Neural progenitor cell (in vitro differentiated cells): Measurements from ENCODE around the gene TRIP4. TPM values are rescaled to one million over a fixed set of nuclear protein-coding genes. Genes with fewer than 3 reads are reported as not detected.

Experiments
- DNase-seq: peaks from one replicate; pipeline ENCODE4 v3.0.0-alpha.2; 2016; ENCODE audit warnings: low spot score
- H2AFZ ChIP-seq: fragments of 200-600 bp; sonication (generic); replicated peaks from 2 replicates; pipeline ENCODE4 v1.6.1; 2016; ENCODE audit warnings: antibody characterized with exemption
- H3F3A ChIP-seq: fragments of 200-600 bp; sonication (generic); 2 replicates; pipeline ENCODE4 v1.6.1; 2016; ENCODE audit warnings: antibody characterized with exemption, low read depth
- H3K27ac ChIP-seq: fragments of 200-600 bp; sonication (generic); 2 replicates; pipeline ENCODE4 v1.5.1; 2016; ENCODE audit warnings: mild to moderate bottlenecking
- H3K27me3 ChIP-seq: fragments of 200-600 bp; sonication (generic); 2 replicates; pipeline ENCODE4 v1.6.1; 2016; ENCODE audit warnings: mild to moderate bottlenecking, moderate library complexity
- H3K36me3 ChIP-seq: fragments of 200-600 bp; sonication (generic); 2 replicates; pipeline ENCODE4 v1.5.1; 2016
- H3K4me1 ChIP-seq: fragments of 200-600 bp; sonication (generic); 2 replicates; pipeline ENCODE4 v1.6.1; 2016; ENCODE audit warnings: mixed run types
- H3K4me2 ChIP-seq: fragments of 200-600 bp; sonication (generic); 2 replicates; pipeline ENCODE4 v1.6.1; 2016
- H3K4me3 ChIP-seq: fragments of 200-600 bp; sonication (generic); 2 replicates; pipeline ENCODE4 v1.5.1; 2016
- H3K79me2 ChIP-seq: fragments of 200-600 bp; sonication (generic); 2 replicates; pipeline ENCODE4 v1.6.1; 2016; ENCODE audit warnings: low read depth
- H3K9ac ChIP-seq: fragments of 200-600 bp; sonication (generic); 2 replicates; pipeline ENCODE4 v1.6.1; 2016
- H3K9me3 ChIP-seq: fragments of 200-600 bp; sonication (generic); 2 replicates; pipeline ENCODE4 v1.5.1; 2016; ENCODE audit warnings: low read depth
- H4K20me1 ChIP-seq: fragments of 200-600 bp; sonication (generic); 2 replicates; pipeline ENCODE4 v1.6.1; 2016; ENCODE audit warnings: low read depth
- H3K27ac Mint-ChIP-seq: 3 replicates; pipeline ENCODE4 v1.8.0; 2021; ENCODE audit warnings: mixed read lengths
- H3K27me3 Mint-ChIP-seq: 2 replicates; pipeline ENCODE4 v1.8.0; 2022; ENCODE audit warnings: low read depth, mild to moderate bottlenecking, inconsistent platforms, moderate library complexity, mixed read lengths; ENCODE audit not compliant: insufficient read depth
- H3K36me3 Mint-ChIP-seq: 3 replicates; pipeline ENCODE4 v1.8.0; 2021; ENCODE audit warnings: mixed read lengths
- H3K4me1 Mint-ChIP-seq: 3 replicates; pipeline ENCODE4 v1.8.0; 2021; ENCODE audit warnings: mixed read lengths
- H3K4me3 Mint-ChIP-seq: 3 replicates; pipeline ENCODE4 v1.8.0; 2021; ENCODE audit warnings: mild to moderate bottlenecking, moderate library complexity, mixed read lengths
- H3K9me3 Mint-ChIP-seq: 3 replicates; pipeline ENCODE4 v1.8.0; 2020; ENCODE audit warnings: mixed read lengths
- EZH2 ChIP-seq: fragments of 200-600 bp; sonication (generic); IDR thresholded peaks from 2 replicates; pipeline ENCODE4 v1.6.1; 2017; ENCODE audit warnings: antibody characterized with exemption, mild to moderate bottlenecking, moderate library complexity
- EZH2phosphoT487 ChIP-seq: fragments of 200-600 bp; sonication (generic); IDR thresholded peaks from 2 replicates; pipeline ENCODE4 v1.6.1; 2017; ENCODE audit warnings: antibody characterized with exemption
- total RNA-seq: library from RNA; depleted of rRNA; stranded (reverse); fragments of >200 nt; gene quantifications from 2 replicates; pipeline ENCODE4 v1.2.3, GENCODE V29; 2015; ENCODE audit warnings: low replicate concordance
- TF ChIP-seq, protein P1 (sequence below): fragments of 200-600 bp; sonication (generic); IDR thresholded peaks from 2 replicates; pipeline ENCODE4 v1.5.1; 2017; ENCODE audit warnings: antibody characterized with exemption, mild to moderate bottlenecking

Gene TRIP4
- total RNA-seq, 1 donor from 2014 or later: 17.3 TPM

- no peak for TF ChIP-seq EZH2phosphoT487
- TF ChIP-seq, protein P1, sequence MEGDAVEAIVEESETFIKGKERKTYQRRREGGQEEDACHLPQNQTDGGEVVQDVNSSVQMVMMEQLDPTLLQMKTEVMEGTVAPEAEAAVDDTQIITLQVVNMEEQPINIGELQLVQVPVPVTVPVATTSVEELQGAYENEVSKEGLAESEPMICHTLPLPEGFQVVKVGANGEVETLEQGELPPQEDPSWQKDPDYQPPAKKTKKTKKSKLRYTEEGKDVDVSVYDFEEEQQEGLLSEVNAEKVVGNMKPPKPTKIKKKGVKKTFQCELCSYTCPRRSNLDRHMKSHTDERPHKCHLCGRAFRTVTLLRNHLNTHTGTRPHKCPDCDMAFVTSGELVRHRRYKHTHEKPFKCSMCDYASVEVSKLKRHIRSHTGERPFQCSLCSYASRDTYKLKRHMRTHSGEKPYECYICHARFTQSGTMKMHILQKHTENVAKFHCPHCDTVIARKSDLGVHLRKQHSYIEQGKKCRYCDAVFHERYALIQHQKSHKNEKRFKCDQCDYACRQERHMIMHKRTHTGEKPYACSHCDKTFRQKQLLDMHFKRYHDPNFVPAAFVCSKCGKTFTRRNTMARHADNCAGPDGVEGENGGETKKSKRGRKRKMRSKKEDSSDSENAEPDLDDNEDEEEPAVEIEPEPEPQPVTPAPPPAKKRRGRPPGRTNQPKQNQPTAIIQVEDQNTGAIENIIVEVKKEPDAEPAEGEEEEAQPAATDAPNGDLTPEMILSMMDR: no peak
- TF ChIP-seq EZH2: no peak
- Mint-ChIP-seq H3K9me3 (no peaks in the 10 kb centered on the region), H3K36me3 (peaks cover under 1% of the 10 kb centered on the region), H3K4me1 (peaks cover 58% of the 10 kb centered on the region), H3K4me3 (peak overlapping the region; percentile 14), H3K27ac (no peak overlapping the region), H3K27me3 (no peaks in the 10 kb centered on the region)
- Histone ChIP-seq H3F3A (peaks cover 31% of the 10 kb centered on the region), H3K79me2 (no peaks in the 10 kb centered on the region), H3K4me2 (peak overlapping the region; percentile 66), H3K36me3 (no peaks in the 10 kb centered on the region), H3K9me3 (no peaks in the 10 kb centered on the region), H3K4me3 (no peak overlapping the region), H3K4me1 (peaks cover 48% of the 10 kb centered on the region), H3K9ac (no peak overlapping the region), H4K20me1 (peaks cover 33% of the 10 kb centered on the region), H3K27ac (peak overlapping the region; percentile 75), H3K27me3 (no peaks in the 10 kb centered on the region), H2AFZ (no peak overlapping the region)
- peak; percentile 18 for DNase-seq
Measured at GRCh38 chr15:64452988-64453688, 65.5 kb downstream of the TRIP4 start.

DNA sequence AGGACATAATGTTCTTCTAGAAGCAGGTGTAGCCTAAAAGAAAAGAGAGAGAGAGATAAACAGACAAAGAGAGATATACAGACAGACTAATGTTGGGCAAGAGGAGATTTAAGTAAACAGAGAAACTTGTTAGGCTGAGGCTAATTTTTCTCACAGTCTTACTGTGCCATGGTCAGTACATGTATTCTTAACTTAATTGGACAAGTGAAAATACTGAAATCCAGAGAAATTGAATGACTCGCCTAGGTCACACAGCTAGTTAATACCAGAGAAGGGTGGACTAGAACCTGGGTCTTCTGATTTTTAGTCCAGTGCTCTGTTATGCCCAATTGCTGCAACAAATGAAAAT is 66.0 kb downstream of the TRIP4 start:
- peak overlapping the region; percentile 55 for H3K27ac Mint-ChIP-seq
- Histone ChIP-seq H4K20me1 (peaks cover 33% of the 10 kb centered on the region), H3K36me3 (no peaks in the 10 kb centered on the region), H3K4me2 (peak overlapping the region; percentile 66), H3F3A (peaks cover 32% of the 10 kb centered on the region), H2AFZ (no peak overlapping the region), H3K4me1 (peaks cover 52% of the 10 kb centered on the region), H3K4me3 (no peak overlapping the region), H3K27me3 (no peaks in the 10 kb centered on the region), H3K9ac (no peak overlapping the region), H3K9me3 (no peaks in the 10 kb centered on the region), H3K79me2 (no peaks in the 10 kb centered on the region), H3K27ac (peak overlapping the region; percentile 75)
- TF ChIP-seq EZH2 (no peak), EZH2phosphoT487 (no peak)
- TF ChIP-seq, protein P1: no peak
- no peaks in the 10 kb centered on the region for H3K9me3 Mint-ChIP-seq
- DNase-seq: no peak
- H3K4me3 Mint-ChIP-seq: peak overlapping the region; percentile 14
- H3K27me3 Mint-ChIP-seq: no peaks in the 10 kb centered on the region
- peaks cover 62% of the 10 kb centered on the region for H3K4me1 Mint-ChIP-seq
- H3K36me3 Mint-ChIP-seq: peaks cover 1% of the 10 kb centered on the region

GRCh38 chr15:64454282-64454681 is 66.6 kb downstream of the TRIP4 start:
- H2AFZ ChIP-seq: no peak overlapping the region
- Mint-ChIP-seq H3K36me3 (peaks cover 1% of the 10 kb centered on the region), H3K27me3 (no peaks in the 10 kb centered on the region), H3K4me3 (peak overlapping the region; percentile 61), H3K27ac (peak overlapping the region; percentile 55), H3K9me3 (no peaks in the 10 kb centered on the region), H3K4me1 (peaks cover 68% of the 10 kb centered on the region)
- H3K4me2 ChIP-seq: peak overlapping the region; percentile 66
- no peaks in the 10 kb centered on the region for H3K36me3 ChIP-seq
- peaks cover 38% of the 10 kb centered on the region for H3F3A ChIP-seq
- peak; percentile 74 for DNase-seq
- H3K79me2 ChIP-seq: no peaks in the 10 kb centered on the region
- H3K9ac ChIP-seq: no peak overlapping the region
- TF ChIP-seq EZH2phosphoT487: no peak
- TF ChIP-seq, protein P1: no peak
- H3K9me3 ChIP-seq: no peaks in the 10 kb centered on the region
- H3K27ac ChIP-seq: peak overlapping the region; percentile 75
- H4K20me1 ChIP-seq: peaks cover 33% of the 10 kb centered on the region
- H3K4me1 ChIP-seq: peaks cover 59% of the 10 kb centered on the region
- no peaks in the 10 kb centered on the region for H3K27me3 ChIP-seq
- peak overlapping the region; percentile 15 for H3K4me3 ChIP-seq
